NCI-H446 (cell line): ENCODE measurements around the gene ZNF628.

Source experiments
- DNase-seq, 2 experiments: peaks; one replicate each; lab custom pipeline; 2025; lab: John Stamatoyannopoulos, UW

ZNF628 gene

DNA sequence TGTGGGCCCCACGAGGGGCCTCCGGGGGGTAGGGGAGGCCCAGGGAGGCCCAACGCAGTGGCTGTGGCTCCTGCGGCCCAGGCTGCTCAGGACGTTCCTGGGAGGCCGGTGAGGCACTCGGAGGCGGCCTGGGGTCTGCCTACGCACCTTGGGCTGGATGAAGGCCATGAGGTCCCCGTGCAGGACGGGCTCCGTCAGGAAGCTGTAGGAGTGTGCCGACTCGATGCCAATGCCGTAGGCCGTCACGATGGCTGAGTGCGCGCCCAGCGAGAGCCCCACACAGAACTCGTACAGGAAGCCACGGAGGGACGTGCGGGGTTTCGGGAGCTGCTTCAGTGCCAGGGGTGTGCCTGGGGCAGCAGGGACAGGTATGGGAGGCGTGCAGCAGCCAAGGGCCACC is 54.6 kb downstream of the ZNF628 start:
- no peak for DNase-seq
